Eye (tissue), 1 donor: Measurements from ENCODE around the gene PHLDA3.

ENCODE experiments used
- DNase-seq: peaks from one replicate; pipeline ENCODE4 v3.0.0-alpha.2; 2015

PHLDA3 gene

DNA sequence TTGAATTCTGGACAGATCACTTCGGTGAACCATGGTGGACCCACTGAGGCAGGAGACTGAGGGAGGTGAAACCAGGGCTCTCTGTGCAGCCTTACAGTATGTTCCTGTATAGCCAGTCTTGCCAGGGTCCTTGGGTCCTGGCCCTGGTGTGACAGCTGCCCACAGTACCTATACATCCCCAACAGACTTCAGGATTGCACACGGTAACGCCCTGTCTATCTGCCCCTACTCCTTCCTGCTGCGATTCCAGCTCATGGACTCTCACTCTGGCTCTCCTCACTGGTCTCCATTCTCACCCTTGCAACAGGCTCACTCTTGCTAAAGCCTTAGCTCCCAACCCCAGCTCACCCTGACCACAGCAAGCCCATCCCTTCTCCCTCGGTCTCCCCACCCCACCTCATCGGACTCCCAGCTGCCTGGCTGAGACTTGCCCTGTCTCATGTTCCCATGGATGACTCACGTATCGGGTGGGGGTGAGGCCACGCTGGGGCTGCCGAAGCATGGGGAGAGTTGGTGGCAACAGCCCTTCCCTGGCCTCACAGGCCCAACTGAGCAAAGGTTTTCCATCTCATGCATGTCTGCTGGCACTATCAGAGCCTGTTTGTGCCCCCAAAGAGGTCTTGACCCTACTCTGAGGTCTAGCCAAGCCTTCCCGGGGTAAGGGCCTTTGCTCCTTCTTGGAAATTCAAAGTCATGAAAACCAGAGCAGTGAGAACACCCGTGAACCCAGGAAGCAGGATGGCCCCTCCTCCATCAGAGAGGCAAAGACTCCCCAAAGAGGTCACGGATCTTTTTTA, 7.1 kb downstream of the PHLDA3 start:
- no peak for DNase-seq

DNA sequence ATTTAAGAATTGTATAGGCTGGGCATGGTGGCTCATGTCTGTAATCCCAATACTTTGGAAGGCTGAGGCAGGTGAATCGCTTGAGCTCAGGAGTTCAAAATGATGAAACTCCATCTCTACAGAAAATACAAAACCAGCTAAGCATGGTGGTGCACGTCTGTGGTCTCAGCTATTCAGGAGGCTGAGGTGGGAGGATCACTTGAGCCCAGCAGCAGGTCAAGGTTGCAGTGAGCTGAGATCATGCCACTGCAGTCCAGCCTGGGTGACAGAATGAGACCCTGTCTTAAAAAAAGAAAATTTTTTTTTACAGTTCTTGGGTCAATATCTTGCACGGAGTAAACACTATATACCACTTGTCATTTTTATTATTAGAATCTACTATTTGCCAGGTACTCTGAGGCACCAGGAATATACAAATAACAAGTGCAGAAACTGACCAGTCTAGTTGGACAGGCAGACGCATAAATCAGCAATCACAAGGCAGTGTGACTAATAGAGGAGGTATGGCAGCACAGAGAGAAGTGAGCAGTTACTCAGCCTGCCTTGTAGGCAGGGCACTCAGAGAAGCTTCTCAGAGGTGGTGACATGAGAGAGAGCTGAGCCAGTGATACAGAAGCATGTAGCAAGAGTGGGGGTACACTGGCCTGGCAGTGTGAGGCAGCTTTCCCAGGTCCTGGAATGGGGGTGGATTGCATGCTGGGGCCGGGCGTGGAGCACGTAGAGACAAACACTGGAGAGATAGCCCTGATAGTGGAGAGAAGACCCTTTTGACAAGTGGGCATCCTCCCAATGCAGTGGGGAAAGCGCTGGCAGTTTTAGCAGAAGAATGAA, 8.0 kb downstream of the PHLDA3 start:
- DNase-seq, result no peak

DNA sequence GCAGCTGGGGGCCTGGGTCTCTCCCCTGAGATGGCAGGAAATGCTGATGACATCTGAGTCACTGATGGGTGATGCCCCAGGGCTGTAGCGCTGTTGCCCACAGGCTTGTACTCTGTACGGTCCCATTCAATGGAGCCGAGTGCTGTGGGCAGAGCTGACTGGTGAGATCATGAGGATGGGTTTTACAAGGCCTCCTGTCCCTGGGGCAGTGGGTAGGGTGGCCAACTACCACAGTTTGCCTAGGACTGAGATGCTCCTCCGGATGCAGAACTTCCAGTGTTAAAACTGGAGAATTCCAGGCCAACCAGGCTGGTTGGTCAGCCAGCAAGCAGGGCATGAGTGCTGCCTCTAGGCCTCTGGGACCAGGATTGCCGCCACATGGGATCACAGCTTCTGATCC, 9.2 kb downstream of the PHLDA3 start:
- DNase-seq, result no peak

DNA sequence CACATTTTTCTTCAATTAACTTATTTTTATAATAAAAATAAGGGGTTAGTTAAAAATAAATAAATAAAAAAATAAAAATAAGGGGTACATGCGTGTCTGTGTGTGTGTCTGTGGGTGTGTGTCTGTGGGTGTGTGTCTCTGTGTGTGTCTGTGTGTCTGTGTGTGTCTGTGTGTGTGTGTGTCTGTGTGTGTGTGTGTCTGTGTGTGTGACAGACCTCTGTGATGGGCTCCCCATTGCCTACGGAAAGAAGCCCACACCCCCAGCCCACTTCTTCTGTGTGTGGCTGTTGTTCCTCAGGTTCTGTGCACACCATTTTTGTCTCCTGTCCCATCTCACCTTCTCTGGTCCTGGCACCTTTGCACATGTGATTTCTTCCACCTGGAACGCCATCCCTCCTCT, 9.9 kb downstream of the PHLDA3 start:
- DNase-seq, result no peak

DNA sequence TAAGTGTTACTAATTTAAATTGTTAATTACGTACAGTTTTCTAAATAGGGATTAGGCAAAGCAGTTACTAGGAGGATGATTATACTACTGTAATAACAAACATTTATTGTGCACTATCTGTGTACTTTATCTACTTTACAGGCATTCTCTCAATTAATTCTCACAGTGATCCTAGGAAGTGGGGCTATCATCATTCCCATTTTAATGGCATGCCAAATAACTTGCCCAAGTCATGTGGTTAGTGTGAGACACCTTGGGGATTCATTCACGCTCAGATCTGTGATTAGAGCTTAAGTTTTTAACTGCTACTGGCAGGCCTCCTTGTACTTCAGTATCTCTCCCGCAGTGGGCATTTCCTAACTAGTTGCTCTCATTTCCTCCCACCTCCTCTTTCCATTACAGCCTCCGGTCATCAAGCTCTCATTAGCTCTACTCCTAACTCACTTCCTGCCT, 11.5 kb downstream of the PHLDA3 start:
- no peak for DNase-seq

DNA sequence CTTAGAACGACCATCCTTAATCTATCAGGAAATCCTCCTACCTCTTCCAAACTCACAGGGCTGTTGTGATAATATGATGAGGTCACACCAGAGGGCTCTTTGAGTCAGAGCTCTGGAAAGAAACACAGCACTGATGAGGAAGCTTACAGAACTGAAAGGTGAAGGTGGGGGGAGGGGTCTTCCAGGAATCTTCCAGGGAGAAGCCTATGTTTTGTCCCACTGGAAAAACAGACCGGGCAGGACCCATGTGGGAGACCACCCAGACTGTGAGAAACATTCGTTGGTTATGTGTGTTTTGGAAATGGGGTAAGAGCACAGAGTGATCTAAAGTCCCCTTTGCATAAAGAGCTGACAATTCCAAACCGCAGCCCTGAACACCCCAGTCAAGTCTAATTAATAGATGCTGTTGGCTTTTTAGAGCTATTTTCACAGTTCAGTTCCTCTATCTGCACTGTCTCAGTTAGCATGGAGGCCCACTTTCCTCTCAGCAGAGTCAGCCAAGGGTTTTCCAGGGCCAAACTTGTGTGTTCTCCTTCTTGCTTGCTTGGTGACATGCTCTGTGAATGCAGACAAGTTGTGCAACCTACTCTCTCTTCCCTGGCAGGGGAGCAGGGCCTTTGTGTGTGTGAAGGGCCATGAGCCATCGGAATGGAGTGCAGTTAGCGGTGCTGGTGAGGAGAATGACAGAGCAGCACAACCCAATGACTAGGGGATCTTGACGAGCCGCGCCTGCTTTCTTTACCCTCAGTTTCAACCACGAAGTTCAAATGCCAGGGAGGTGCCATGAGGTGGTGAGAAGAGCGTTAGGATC, 12.3 kb downstream of the PHLDA3 start:
- DNase-seq, result peak; percentile 82

DNA sequence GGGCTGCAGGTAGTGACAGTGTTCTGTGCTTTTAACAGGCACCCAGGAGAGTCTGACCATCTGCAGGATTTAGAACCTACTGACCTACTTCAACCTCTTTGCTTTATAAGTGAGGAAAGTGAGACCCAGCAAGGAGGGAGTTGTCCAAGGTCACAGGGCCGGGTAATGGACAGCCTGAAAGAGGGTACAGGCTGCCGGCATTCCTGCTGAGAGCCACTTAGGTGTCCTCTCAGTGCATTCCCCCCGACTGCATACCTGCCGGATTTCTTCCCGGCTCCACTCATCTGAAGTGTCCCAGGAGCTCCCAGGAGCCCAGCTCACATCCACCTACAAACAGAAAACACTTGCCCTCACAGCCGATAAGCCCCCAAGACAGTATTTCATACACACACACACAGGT, 13.9 kb downstream of the PHLDA3 start:
- peak; percentile 55 for DNase-seq

DNA sequence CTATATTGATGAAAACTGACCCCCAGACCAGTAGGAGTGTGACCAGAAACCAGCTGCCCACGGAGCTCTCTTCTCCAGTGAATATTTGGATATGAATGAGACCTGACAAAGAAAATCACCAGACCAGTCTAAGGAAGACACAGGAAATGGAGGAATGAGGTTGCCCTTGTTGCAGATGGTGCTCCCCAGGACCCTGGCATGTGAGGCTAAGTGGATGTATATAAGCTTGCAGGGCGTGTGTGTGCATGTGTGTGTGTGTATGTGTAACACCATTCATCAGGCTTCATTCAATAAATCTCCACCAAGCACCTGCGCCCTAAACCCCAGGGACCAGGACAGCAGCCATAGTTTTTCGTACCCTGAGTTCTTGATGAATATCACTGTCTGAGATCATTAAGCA, 14.4 kb downstream of the PHLDA3 start:
- peak; percentile 82 for DNase-seq

DNA sequence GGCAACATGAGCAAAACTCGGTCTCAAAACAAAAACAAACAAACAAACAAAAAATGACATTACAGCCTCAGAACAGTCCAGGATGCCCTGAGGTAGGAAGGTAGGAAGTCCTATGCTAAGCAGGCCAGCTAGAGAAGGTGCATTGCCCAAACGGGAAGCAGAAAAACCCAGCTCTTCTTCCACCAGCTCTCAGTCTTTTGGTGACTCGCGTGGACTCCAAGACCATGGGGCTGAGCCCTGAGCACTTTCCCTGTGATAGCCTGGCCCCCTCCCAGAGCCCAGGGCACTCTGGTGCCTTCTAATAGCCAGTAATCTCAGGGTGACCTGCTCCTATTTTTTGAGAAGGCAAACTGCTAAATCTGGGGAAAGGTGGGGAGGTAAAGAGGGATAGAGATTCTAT, 16.1 kb downstream of the PHLDA3 start:
- no peak for DNase-seq

DNA sequence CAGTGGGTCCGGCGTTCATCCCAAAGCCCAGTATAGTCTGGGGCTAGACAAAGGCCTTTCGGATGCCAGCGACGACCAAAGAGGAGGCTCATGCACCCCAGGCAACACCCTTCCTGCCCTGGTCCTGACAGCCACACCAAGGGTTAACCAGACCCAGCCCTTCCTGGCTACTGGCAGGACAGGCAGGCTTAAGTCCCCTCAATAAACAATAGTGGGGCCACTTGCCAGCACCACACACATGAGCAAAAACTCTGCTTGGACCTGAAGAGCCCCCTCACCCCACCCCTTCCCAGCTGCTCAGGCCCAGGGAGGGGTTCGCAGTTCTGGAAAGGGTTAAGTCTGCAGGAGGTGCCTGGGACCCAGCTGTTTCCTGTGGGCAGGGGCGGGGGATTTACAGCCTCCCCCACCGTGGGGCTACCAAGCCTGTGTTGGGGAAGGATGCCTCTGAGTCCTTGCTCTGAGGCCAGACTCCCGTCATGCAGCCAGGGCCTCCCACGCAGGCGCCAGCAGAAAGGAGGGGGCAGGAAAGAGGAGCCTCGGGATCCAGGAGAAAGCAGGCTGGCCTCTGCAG, 18.2 kb downstream of the PHLDA3 start:
- peak; percentile 77 for DNase-seq

DNA sequence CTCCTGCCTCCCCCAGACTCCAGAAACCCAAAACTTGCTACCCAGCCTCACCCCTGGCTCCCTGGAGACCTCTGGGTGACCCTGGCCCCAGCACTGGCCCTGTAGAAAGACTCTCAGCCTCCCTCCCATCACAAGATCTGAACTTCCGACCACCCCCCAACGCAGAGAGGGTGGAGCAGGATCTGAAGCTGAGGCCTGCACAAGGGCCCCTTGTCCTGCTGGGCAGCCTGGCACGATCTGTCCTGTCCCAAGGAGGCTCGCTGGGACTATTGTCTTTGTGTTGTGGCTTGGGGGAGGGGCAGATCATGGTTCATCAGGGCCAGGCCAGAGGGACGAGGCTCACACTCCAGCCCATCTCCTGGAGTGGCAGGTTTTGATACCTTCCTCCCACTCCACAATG, 20.0 kb downstream of the PHLDA3 start:
- peak; percentile 62 for DNase-seq

DNA sequence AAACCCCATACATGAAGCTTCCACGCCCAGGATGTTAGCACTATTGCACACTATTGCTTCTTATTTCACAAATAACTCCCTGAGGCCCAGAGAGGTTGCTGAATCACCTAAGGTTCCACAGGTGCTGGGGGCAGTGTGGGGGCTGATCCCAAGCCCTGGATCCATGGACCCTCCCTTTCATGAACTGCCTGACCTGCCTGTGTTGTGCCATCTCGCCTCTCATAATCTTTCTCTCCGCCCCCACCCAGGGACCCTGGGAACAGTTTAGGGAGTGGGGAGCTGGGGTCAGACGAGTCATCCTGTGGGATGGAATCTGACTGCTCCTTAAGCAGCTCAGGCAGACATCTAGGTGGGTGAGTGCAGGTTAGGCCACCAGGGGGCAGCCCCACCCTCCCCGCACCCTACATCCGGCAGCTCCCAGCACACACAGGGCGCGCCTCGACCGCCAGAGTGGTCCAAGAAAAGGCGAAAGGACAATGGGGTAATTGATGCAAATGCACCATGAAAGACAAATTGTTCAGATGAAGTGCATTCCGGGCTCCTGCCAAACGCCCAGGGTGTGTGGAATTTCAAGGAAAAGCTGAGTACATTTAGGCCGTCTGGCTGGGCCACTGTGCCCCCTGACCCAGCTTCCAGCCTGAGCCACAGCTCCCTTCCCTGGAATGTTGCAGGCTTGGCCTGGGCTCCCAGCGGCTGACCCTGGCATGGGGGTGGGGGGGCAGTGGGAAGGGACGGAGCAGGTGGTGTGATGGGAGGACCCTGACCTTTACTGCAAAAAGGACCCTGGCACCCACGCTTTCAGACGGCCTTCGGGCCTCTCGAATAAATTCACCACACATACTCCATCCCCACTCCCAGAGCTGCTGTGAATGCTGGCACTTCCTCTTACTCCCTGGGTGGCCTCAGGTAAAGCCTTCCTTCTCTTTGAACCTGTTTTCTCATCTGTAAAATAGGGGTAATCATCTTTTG, 20.8 kb downstream of the PHLDA3 start:
- peak; percentile 87 for DNase-seq

DNA sequence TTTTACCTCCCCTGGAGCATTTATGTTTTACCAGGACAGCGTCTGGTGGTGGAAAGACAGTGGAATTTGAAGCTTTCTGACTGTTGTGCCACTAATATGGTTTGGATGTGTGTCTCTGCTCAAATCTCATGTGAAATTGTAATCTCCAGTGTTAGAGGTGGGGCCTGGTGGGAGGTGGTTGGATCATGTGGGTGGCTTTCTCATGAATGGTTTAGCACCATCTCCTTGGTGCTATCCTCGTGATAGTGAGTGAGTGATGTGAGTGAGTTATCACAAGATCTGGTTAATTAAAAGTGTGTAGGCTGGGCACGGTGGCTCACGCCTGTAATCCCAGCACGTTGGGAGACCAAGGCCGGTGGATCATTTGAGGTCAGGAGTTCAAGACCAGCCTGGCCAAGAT, 23.7 kb downstream of the PHLDA3 start:
- DNase-seq, result no peak

DNA sequence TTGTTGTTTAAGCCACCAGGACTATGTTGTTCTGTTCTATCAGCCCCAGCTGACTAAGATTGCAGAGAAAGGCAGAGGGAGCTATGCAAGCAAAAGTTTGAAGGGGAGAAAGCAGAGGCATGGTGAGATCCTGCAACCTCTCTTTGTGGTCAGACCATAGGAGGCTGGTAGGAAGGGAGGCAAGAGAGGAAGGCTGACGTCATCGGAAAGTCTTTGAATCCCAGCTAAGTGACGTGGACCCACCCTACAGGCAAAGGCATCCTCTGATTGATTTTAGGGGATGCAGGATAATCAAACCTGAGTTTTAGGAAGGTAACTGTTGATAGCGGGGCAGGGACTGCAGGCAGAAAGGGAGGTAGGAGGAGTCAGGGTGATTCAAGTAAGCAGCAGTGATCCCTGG, 24.2 kb downstream of the PHLDA3 start:
- DNase-seq, result no peak

DNA sequence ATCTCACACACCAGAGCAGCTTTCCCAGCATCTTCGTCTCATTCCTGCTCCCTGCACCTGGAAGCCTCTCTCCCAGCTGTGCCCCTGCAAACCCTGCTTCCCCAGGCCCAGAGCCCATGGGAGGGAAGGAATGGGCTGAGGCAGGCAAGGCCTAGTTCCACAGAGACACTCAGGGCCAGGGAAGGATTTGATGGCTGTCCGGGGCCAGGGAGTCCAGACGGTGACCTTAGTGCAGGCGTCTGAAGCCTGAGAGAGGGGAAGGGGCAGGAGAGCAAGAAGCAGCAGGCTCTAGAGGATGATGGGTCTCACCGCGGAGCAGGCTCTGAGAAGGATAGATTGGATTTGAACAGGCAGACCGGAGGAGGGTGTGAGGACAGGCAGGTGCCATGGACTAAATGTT, 25.2 kb downstream of the PHLDA3 start:
- no peak for DNase-seq

DNA sequence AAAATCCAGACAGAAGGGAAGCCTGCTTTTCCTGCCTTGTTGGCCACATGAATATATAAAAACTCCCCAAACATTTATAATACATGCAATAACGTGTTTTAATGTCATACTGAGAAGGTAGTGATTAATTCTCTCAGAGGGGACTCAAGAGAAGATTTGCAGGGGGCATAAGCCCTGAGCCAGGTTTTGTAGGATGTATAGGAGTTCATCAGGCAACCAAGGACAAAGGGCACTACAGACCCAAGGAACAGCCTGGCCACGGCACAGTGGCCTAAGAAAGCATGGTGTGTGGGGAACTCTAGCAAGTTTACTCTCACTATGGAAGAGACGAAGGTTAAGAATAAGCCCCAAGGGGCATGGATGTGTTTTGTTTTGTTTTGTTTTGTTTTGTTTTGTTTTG, 32.0 kb downstream of the PHLDA3 start:
- DNase-seq, result no peak

DNA sequence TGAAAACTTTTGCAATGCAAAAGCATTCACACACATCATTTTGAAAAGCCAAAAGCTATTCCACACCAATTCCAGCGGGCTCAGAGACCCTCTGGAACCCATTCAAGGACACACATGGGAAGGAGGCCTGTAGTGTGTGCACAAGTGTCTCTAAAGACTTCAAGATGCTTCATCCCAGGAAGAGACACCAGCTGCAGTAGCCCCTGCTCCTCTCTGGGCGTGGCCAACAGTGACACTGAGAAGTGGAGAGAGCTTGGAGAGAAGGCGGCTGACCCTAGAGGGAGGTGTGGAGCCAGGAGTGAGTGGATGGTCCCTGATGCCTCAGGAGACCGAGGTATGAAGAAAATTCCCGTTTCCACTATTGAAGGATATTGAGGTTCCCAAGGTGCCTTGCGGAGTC, 32.6 kb downstream of the PHLDA3 start:
- DNase-seq, result no peak

DNA sequence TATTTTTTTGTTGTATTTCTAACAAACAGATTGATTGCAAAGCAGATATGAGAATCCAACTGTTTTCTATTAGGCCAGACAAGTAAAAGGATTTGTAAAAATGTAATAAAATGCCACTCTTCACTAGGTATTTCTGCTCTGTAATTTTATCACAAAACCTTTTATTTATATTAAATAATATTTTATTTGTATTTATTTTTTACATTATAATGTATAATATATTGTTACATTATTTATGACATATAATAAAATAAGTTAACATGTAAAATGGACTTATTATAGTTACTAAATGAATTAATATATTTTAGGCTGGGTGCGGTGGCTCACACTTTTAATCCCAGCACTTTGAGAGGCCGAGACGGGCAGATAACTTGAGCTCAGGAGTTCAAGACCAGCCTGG, 34.7 kb downstream of the PHLDA3 start:
- DNase-seq, result no peak

DNA sequence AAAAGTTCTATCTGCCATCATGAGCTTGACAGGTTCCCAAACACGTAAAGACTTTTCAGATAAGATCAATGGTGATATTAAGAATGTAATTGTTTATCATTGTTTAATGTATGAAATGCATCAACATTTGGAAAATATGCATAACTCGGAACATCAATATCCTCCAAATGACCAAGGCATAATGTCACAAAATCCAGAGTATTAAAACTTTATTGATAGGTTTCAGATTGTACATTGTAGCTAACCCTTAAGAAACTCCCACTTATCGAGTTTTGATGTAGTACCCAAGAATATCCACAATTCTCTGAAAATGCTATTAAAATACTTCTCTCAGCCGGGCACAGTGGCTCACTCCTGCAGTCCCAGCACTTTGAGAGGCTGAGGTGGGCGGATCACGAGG, 35.4 kb downstream of the PHLDA3 start:
- DNase-seq, result no peak

DNA sequence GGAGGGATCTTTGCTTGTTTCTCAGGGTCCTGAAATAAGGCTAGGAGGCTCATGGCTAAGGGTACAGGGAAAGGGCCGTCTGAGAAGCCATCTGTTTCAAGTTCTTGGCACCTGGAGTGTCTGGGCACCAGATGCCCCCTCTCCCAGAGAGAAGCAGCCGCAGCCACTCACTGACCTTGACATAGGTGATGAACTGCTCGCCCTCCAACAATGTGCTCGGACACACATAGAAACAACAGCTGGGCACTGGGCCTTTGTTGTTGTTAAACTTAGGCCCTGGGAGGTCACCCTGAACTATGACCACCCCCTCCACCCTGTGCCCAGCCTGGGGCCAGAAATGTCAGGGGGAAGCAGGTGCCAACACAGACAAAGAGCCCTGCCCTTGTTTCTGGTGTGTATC, 38.2 kb downstream of the PHLDA3 start:
- peak; percentile 71 for DNase-seq

DNA sequence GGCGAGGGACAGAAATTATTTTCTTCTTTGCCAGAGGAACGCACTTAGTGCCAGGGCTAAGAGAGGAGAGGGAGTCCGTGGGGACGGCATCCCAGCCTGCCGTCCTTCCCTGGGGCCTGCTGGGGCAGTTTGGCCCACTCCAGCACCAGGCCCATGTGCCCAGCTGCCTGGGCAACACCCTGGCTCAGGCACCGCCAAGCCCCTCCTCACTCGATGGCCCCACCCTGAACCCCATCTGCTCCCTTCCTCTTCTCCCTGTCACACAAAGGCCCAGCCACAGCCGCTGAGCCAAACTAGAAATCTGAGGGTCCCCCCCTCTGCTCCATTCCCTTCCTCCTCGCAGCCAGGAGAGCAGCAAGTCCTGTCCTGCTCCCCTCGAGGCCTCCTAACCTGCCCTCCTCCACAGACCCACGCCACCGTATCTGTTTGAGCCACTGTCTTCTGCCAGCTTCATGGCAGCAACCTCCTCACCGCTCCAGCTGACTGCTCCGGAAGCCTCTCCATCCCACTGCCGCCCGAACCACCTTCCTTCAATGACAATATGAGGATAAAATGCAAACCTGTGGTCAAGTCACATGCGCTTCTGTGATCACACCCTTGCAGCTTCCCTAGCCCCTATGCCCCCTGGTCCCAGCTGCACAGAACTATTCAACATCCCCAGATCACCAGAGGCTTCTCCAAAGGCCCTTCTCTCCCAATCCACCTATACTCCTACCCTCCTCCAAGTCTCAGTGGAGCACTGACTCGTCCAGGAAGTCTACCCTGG, 39.1 kb downstream of the PHLDA3 start:
- no peak for DNase-seq
